Measurements from ENCODE around the gene WNT7A.

WNT7A gene

DNA sequence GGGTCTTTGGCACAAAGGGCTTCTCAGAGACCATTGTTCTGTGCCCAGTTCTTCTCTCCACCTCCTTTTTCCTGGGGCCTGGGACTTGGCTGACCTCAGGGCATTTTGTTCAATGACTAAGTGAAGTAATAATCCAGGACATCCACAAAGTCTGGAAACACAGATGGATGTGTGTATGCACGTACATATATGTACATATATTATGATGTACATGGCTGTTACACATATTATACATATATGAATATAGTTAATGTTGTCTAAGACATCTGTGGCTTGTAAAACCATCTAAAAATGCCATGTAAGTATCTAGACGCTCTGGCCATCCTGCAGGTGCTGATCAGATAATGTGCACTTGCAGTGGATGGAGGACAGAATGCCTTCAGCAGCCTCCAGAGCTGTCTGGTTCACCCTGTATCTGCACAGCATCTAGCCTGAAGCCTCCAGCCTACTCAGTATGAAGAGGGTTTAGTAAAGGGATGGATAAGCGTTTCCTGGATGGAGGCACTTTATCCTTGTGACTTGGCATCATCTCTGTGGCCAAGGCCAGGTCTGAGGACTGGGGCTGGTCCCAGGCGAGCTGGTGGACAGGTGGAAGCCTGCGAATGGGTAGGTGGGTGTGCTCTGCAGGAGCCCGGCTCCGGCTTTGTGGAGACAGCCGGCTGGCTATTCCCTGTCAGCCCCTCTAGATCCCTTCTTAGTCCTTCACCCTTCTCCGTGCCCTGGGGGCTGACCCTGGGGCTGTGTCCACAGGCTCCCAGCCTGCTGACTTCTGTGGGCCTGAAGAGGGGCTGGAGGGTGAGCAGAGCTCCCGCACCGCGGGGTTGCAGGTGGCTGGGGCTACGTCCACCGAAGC, 88.4 kb downstream of the WNT7A start:
- no peak for DNase-seq

DNA sequence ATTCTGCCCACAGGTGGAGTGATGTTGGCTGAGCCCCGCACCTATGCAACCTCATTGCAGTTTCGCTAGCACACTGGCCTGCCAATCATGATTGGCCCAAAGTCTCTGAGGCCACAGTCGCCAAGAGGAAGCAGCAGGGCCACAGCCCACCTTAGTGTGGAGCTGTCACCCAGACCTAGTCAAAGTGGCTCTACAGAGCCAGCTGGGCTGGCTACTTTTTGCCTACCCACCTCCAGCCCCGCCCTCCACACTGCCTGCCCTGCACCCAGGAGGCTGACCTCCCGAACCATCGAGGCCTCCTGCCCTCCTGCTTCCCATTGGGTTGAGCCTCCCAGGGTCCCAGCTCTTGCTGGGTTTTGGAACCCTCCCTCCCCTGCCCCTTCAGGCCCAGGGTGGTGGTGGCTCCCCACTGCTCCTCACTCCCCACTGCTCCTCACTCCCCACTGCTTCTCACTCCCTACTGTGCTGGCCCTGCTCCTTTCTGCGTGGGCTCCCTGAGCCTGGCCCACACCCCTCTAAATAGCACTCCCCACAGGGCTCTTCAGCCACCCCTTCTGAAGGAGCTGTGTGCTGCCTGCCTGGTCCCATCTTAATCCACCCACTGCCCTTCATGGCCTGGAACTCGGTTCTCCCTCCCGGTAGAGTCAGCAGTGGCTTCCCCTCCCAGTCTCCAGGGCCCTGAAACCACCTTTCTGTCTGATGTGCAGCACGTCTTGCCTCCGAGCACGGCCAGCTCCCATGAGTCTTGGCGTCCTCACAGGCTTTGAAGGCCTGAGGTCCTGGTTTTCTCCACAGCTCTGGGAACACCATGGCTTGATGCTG, 89.3 kb downstream of the WNT7A start:
- no peak for DNase-seq

- no peak for DNase-seq
Measured at GRCh38 chr3:13788522-13789424, 91.1 kb downstream of the WNT7A start.

GRCh38 chr3:13787533-13788132, 92.2 kb downstream of the WNT7A start:
- DNase-seq = no peak

GRCh38 chr3:13786811-13787210, 93.1 kb downstream of the WNT7A start:
- DNase-seq = no peak

DNA sequence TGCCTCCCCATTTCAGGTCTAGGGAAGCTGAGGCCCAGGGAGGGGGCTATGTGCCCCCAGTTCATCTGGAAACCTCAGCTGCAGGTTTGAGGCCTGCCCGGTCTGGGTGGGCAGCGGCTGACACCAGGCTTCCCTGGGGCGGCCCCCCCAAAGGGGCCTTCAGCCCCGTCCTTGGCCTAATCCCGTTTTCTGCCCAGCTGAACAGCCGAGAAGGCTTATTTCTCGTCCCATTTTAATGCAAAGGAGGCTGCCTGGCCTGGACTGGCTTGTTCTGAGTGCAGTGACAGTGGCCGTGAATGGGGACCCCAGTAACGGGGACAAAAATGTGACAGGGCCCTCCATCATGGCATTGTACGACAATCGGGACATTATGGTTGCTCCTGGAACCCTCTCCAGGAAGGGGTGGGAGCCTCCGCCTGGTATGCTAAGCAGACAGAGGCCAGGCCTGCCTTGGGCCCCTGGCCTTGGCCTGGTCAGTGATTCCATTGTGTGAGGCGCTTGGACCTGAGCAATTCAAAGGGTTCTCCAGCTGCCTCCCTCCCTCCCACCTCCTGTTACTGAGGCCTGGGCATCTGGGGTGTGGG, 93.9 kb downstream of the WNT7A start:
- no peak for DNase-seq

- DNase-seq = no peak
Measured at GRCh38 chr3:13785351-13785750, 94.5 kb downstream of the WNT7A start.

GRCh38 chr3:13783476-13783875, 96.4 kb downstream of the WNT7A start:
- no peak for DNase-seq

- no peak for DNase-seq
Measured at GRCh38 chr3:13782501-13782900, 97.4 kb downstream of the WNT7A start.

- no peak for DNase-seq
Measured at GRCh38 chr3:13781417-13781816, 98.5 kb downstream of the WNT7A start.

DNA sequence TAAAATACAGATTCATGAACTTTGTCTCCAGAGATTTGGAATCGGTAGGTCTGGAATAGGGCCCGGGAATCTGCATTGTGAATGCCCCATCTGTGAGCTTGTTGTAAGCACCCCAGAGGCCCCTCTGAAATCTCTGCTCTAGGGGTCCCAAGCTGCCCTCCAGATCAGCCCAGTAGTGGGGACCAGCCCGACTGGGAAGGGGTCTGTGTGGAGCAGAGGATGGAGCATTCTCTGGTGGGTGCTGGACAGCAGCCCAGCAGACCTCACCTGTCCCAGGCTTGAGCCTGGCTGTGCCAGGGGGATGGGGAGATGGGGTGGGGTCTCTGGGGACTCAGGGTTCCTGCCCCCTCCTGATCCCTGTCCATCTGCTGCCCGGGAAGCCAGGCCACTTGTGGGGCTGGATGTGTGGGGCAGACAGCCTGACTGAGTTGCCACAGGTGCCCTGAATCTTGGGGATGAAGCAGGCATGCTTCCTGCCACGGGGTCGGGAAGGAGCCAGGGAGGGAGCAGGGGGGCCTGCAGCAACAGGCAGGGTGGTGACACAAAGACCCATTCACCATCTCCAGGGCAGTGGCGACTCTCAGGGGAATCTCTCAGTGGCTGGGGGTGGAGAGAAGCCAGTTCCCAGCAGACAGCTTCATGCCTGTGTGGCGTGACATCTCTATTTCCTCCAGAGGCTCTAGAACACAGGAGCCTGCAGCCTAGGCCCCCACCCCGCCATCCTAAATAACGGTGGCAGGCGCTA, 99.3 kb downstream of the WNT7A start:
- no peak for DNase-seq

DNA sequence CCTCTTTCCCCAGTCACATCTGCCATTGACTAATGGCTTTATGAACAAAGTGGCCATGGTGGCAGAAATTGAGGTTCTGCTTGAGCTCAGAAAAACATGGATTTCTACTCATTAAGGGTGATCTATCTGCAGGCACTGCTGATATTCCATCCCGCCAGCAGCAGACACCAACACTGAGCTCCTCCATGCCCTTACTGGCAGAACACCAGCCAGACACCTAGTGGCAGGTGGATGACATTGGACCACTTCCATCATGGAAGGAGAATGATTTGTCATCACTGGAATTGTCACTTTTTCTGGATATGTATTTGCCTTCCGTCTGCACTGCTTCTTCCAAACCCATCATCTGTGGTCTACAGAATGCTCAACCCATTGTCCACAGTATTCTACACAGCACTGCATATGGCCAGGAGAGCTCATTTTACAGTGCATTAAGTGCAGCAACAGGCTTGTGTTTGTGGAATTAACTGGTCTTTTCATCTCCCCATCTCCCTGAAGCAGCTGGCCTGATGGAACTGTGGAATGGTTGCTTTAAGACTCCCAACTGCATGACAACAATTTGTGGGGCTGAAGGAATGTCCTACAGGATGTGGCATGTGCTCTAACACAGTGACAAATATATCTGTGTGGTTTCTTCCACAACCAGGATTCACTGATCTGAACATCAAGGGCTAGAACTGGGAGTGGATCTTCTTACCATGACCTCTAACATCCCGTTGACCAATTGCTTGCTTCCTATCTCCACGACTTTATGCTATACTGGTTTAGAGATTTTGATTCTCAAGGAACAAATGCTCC, 103.4 kb downstream of the WNT7A start:
- DNase-seq = no peak

GRCh38 chr3:13772885-13773745, 106.8 kb downstream of the WNT7A start:
- no peak for DNase-seq

GRCh38 chr3:13772321-13772745, 107.5 kb downstream of the WNT7A start:
- DNase-seq = no peak

- no peak for DNase-seq
Measured at GRCh38 chr3:13771496-13771895, 108.4 kb downstream of the WNT7A start.

- no peak for DNase-seq
Measured at GRCh38 chr3:13770170-13771169, 109.4 kb downstream of the WNT7A start.

- no peak for DNase-seq
Measured at GRCh38 chr3:13769422-13769821, 110.4 kb downstream of the WNT7A start.

- DNase-seq = no peak
Measured at GRCh38 chr3:13768453-13768852, 111.4 kb downstream of the WNT7A start.
